ENCODE results near the gene ABCC6. TPM values are rescaled to one million over a fixed set of nuclear protein-coding genes. Genes with fewer than 3 reads are reported as not detected.

The ABCC6 gene
- total and polyA plus RNA-seq, 10 of the 15 experiments (the other 5 are each of a cell fraction or from before 2014, with no cell fraction given): 0.05 to 0.13 (median 0.06) TPM; not detected in 5

DNA sequence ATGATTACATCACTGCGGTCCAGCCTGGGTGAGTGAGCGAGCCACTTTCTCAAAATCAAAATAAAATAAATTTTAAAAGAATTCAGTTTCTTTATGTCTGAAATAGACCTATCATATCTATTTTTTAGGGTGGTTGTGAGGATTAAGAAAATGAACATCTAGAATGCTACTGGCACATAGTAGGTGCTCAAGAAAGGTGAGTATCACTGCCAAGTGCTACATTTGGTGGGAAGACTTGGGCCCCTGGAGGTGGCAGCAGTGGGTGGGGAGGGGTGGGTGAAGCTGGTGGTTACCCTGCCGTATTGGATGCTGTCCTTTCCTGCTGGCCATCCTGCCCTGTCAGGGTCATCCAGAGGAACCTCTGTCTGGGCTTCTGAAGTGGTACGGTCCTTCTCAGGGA, 50.3 kb downstream of the ABCC6 start:
- CTCF ChIA-PET: interaction anchor here (0.8 to 1.2 kb wide), 2 partner anchors 298 to 390 kb away, joined by 3 read pairs; no protein-coding TSS in a partner anchor
- in situ Hi-C loops (cut with MboI): no loop called here
- Histone ChIP-seq H3K9me3 (replicated peaks; ENCODE audit: control insufficient read depth, insufficient read depth, low read length) (no peaks in the 10 kb centered on the region; the same call in 2 of the 3 replicates), H3K36me3 (ENCODE audit: control insufficient read depth in 2 of 2, insufficient read depth in 2 of 2, low read length in 1 of 2) (no peaks in the 10 kb centered on the region), H3K27me3 (replicated peaks in 1 of 2; ENCODE audit: control insufficient read depth in 2 of 2, insufficient read depth in 2 of 2, low read length in 1 of 2) (no peaks in the 10 kb centered on the region), H3K9ac (ENCODE audit: control insufficient read depth, insufficient read depth, low read length) (no peak overlapping the region), H3K4me3 (no peak overlapping the region), H4K20me1 (ENCODE audit: control insufficient read depth, insufficient read depth) (no peaks in the 10 kb centered on the region), H2AFZ (ENCODE audit: control insufficient read depth, low read depth, low read length) (no peak overlapping the region), H3K79me2 (ENCODE audit: control insufficient read depth, insufficient read depth, low read length) (no peaks in the 10 kb centered on the region), H3K4me1 (ENCODE audit: control insufficient read depth, insufficient read depth, low read length) (no peaks in the 10 kb centered on the region), H3K4me2 (ENCODE audit: control insufficient read depth, insufficient read depth) (no peak overlapping the region), H3K27ac (ENCODE audit: control insufficient read depth, insufficient read depth) (no peak overlapping the region)
- no peak for DNase-seq (ENCODE audit: low read depth, low spot score)
- intact Hi-C loops (cut with micrococcal nuclease; ENCODE audit: unreplicated experiment): no loop called here
- SMC1A ChIA-PET (ENCODE audit: uncharacterized antibody, unreplicated experiment): interaction anchor here (0.8 kb wide), 1 partner anchor 13 kb away, joined by 3 read pairs; no protein-coding TSS in a partner anchor
- RAD21 ChIA-PET (ENCODE audit: unreplicated experiment): no interaction called here
- no TSS peak for BruUV-seq (replicated peaks)
- POLR2A ChIA-PET: no interaction called here
- ATAC-seq: no peak
- FAIRE-seq: no peak
- WGBS (ENCODE audit: insufficient coverage, insufficient replicate concordance, low lambda C conversion rate, missing lambda C conversion rate): 88% methylated on average over 4 of the region's 4 CpGs
- TF ChIP-seq, protein P1, sequence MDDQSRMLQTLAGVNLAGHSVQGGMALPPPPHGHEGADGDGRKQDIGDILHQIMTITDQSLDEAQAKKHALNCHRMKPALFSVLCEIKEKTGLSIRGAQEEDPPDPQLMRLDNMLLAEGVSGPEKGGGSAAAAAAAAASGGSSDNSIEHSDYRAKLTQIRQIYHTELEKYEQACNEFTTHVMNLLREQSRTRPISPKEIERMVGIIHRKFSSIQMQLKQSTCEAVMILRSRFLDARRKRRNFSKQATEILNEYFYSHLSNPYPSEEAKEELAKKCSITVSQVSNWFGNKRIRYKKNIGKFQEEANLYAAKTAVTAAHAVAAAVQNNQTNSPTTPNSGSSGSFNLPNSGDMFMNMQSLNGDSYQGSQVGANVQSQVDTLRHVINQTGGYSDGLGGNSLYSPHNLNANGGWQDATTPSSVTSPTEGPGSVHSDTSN (IDR thresholded peaks at IDR 0.05; ENCODE audit: insufficient replicate concordance, low read depth, low read length): no peak
- TF ChIP-seq ZNF24 (IDR thresholded peaks at IDR 0.05) (no peak), BHLHE40 (IDR thresholded peaks at IDR 0.05; ENCODE audit: borderline replicate concordance in 1 of 2, low read depth in 2 of 2, low read length in 1 of 2) (no peak)
- TF ChIP-seq, protein P2, sequence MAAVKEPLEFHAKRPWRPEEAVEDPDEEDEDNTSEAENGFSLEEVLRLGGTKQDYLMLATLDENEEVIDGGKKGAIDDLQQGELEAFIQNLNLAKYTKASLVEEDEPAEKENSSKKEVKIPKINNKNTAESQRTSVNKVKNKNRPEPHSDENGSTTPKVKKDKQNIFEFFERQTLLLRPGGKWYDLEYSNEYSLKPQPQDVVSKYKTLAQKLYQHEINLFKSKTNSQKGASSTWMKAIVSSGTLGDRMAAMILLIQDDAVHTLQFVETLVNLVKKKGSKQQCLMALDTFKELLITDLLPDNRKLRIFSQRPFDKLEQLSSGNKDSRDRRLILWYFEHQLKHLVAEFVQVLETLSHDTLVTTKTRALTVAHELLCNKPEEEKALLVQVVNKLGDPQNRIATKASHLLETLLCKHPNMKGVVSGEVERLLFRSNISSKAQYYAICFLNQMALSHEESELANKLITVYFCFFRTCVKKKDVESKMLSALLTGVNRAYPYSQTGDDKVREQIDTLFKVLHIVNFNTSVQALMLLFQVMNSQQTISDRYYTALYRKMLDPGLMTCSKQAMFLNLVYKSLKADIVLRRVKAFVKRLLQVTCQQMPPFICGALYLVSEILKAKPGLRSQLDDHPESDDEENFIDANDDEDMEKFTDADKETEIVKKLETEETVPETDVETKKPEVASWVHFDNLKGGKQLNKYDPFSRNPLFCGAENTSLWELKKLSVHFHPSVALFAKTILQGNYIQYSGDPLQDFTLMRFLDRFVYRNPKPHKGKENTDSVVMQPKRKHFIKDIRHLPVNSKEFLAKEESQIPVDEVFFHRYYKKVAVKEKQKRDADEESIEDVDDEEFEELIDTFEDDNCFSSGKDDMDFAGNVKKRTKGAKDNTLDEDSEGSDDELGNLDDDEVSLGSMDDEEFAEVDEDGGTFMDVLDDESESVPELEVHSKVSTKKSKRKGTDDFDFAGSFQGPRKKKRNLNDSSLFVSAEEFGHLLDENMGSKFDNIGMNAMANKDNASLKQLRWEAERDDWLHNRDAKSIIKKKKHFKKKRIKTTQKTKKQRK (IDR thresholded peaks at IDR 0.05; ENCODE audit: low read depth, low read length): no peak
- TF ChIP-seq, protein P3, sequence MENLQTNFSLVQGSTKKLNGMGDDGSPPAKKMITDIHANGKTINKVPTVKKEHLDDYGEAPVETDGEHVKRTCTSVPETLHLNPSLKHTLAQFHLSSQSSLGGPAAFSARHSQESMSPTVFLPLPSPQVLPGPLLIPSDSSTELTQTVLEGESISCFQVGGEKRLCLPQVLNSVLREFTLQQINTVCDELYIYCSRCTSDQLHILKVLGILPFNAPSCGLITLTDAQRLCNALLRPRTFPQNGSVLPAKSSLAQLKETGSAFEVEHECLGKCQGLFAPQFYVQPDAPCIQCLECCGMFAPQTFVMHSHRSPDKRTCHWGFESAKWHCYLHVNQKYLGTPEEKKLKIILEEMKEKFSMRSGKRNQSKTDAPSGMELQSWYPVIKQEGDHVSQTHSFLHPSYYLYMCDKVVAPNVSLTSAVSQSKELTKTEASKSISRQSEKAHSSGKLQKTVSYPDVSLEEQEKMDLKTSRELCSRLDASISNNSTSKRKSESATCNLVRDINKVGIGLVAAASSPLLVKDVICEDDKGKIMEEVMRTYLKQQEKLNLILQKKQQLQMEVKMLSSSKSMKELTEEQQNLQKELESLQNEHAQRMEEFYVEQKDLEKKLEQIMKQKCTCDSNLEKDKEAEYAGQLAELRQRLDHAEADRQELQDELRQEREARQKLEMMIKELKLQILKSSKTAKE (IDR thresholded peaks at IDR 0.05; ENCODE audit: low read depth, poor library complexity, severe bottlenecking): no peak

All from GM12878 (cell line).